Cortex of kidney (tissue), 1 donor: Measurements from ENCODE around the gene KRT24.
"Not testable (repeated sequence)": the region's sequence is repeated elsewhere in the genome, so short reads cannot be mapped to it uniquely, and the experiment has no call there.

Source experiments
- DNase-seq: peaks from one replicate; lab custom pipeline; 2025; lab: John Stamatoyannopoulos, UW

The KRT24 gene

GRCh38 chr17:40703652-40704051 is at the start of gene KRT24:
Gene KRT24 (minus strand): TSS chr17:40703752. CDS start chr17:40703693, 59 bp downstream.
- DNase-seq: no peak

DNA sequence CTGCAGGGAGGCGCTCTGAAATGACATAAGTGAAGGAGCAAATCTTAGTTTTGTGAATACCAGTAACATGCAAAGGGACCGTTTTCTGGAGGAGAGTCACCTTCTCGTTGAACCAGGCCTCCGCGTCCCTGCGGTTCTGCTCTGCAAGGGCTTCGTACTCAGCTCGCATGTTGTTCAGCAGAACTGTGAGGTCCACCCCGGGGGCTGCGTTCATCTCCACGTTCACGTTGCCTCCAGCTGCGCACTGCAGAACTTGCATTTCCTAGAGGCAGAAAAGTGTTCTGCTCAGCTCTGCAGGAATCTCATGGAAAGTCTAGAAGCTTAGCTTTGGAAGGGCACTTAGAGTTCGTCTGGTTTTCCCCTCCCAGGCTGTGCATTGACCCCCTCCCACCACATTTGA is 47.5 kb upstream of the KRT24 start:
- DNase-seq: no peak

- no peak for DNase-seq
Observed at GRCh38 chr17:40750391-40750790, 46.8 kb upstream of the KRT24 start.

GRCh38 chr17:40748666-40749065 is 45.1 kb upstream of the KRT24 start:
- DNase-seq: not testable (repeated sequence)

DNA sequence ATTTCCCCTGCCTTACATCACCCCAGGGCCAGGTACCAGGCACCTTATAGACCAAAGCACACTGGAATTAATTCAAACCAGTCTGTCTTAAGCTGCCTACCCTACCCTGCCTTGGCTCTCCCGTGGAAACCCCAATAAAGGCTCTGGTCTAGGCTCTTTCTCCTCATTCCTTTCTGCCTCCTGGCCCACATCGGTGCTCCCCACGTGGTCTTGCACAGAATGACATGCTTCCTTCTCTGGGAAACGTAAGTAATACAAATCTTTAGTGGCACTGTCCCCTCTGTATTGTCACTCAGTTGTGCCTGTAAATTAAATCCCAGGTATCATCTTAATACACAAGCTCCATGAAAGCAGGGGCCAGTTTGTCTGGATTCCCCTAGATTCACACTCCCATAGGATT is 35.0 kb upstream of the KRT24 start:
- DNase-seq: no peak

DNA sequence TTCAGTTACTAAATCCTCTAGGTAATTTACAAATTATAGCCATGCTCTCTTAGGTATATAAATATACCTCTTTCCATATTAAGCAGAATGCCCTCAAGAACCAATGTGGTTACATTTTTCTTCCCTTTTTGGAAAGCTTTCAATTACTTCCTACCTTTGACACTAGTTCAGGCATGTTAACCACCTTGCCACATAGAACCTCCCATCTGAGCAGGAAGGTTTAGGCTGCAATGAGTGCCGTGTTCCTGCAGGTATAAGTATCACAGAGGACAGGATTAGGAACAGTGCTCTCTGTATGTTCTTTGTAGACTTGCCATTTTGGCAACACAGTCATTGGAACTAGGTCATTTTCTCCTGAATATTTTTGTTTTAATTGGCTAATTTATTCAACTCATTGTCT is 31.5 kb upstream of the KRT24 start:
- no peak for DNase-seq

- DNase-seq: no peak
Observed at GRCh38 chr17:40734018-40734417, 30.5 kb upstream of the KRT24 start.

GRCh38 chr17:40730970-40731369 is 27.4 kb upstream of the KRT24 start:
- no peak for DNase-seq

- DNase-seq: no peak
Observed at GRCh38 chr17:40727447-40728231, 24.1 kb upstream of the KRT24 start.

DNA sequence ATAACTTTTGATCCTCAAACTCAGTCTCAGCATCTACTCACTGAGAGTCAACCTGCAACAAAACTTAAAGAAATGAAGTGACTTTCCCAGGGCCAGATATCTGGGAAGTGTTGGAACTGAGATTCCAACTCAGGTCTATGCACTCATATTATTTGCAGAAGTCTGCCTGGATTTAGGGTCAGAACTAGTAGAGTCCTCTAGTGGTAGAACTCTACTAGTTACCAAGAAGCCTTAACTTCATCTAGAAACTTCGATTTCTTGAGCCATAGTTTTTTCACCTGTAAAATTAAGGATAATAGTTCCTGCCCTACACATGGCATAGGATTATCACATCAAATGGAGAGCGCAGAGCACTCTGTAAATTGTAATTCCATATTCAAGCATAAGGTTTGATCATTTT is 23.4 kb upstream of the KRT24 start:
- DNase-seq: no peak

DNA sequence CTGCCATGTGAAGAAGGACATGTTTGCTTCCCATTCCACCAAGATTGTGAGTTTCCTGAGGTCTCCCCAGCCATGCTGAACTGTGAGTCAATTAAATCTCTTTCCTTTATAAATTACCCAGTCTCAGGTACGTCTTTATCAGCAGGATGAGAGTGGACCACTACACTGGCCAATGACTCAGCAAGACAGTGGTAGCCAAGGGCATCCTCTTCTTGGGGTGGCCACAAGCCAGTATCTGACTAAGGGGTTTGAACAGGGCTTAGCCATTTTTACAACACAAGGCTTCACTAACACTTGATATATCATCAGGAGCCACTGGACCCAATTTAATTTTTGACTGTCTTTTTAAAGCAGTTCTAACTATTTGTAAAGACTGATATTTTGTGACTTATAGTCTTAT is 21.1 kb upstream of the KRT24 start:
- DNase-seq: no peak

DNA sequence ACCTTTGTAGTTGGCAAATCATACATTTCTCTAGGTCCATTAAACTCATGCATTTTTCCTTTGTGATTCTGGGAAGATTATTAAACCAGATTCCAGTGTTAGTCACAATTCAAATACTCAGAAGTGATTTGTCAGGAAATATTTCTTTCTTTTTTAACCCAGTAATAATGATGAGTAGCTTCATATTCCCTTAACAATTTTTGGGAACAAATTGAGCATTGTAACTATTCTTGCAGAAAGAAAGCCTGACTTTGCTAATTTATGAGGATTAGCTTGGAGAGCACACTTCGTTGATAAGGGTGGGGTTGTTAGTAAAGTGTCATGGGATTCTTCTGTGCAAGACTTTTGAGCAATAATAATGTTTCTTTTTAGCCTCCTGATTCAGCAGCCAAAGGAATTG is 18.7 kb upstream of the KRT24 start:
- no peak for DNase-seq

DNA sequence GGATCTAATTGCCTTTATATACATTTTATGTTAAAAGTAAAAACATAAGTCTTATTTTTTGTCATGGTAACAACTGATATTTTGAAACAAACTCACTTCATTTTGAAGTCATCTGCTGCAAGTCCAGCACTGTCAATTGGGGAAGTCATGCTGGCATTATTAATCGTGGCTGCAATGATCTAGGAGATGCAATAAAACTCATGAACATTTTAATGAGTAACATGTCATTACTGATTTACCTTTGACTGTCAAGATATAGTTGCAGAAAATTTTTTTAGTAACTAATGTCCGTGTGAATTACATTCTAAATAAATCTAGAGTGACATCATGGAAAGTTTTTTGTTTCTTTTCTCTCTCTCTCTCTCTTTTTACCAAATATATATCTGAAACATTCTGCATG is 17.3 kb upstream of the KRT24 start:
- DNase-seq: no peak

- DNase-seq: no peak
Observed at GRCh38 chr17:40718930-40719329, 15.4 kb upstream of the KRT24 start.

DNA sequence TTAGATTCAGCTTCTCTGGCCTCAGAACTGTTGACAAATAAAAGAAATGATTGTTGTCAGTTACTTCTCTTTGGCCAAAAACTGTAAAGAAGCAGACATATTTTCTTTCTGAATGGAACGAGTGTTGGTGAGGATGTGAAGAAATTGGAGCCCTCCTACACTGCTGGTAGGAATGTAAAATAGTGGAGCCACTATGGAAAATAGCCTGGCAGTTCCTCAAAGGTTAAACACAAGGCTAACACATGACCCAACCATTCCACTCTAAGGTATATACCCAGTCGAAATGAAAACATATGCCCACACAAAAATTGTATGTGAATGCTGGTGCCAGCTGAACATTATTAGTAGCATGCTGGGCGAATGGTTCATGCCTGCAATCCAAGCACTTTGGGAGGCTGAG is 14.2 kb upstream of the KRT24 start:
- DNase-seq: no peak

DNA sequence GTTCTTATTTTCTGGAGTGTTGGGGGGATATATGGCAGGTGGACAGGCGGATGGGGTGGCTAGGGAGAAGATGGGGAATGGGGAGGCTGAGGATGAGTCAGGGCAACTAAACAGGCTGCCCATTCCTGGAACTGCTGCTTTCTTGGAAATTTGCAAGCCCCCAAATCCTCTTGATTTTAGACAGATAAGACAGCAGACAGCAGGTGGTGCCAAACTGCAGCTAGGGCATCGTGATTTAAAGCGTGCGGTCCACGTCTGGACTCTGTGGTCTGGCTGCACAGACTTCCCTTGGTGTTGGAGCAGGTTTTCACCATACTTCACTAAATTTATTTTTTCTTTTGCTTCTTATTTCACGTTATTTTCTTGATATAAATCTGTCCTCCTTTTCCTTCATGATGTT is 10.9 kb upstream of the KRT24 start:
- no peak for DNase-seq

GRCh38 chr17:40707745-40708144 is 4.2 kb upstream of the KRT24 start:
- DNase-seq: no peak

DNA sequence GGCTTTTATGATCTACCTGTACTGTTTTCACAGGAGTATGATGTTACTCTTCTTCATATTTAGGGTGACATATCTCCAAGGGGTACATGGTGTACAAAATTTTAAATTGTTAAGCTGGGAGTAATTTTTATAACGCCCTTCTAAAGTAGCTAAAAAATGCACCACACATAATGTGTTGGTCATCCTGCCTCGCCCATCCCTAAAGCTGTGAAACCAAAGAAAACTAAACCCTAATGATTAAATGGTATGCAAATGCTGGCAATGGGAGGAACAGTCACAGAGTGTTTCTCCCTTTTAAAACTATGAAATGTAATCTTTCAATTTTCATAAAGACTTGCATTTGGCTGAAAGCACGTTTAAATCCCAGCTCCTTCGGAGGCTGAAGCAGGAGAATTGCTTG is 2.0 kb upstream of the KRT24 start:
- no peak for DNase-seq

- DNase-seq: no peak
Observed at GRCh38 chr17:40702271-40702670, 1.3 kb downstream of the KRT24 start.

GRCh38 chr17:40699853-40700252 is 3.7 kb downstream of the KRT24 start:
- DNase-seq: no peak

- no peak for DNase-seq
Observed at GRCh38 chr17:40699371-40699770, 4.2 kb downstream of the KRT24 start.

DNA sequence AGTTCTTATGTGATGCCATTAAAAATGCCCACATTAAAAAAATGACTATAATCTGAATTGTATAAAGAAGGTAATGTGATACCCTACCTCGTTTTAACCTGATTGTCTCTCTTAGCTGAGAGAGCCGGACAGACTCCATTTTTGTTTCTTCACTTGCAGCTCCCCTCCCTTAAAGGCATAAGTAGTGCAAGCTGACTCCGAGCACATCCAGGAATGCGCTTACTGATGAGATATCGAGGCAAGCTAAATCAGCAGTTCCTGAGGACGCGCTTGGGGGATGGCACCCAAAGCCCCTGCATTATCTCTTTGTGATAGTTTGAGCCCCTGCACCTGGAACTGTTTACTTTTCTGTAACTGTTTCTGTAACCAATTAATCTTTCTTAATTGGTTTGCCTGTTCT is 6.3 kb downstream of the KRT24 start:
- no peak for DNase-seq

DNA sequence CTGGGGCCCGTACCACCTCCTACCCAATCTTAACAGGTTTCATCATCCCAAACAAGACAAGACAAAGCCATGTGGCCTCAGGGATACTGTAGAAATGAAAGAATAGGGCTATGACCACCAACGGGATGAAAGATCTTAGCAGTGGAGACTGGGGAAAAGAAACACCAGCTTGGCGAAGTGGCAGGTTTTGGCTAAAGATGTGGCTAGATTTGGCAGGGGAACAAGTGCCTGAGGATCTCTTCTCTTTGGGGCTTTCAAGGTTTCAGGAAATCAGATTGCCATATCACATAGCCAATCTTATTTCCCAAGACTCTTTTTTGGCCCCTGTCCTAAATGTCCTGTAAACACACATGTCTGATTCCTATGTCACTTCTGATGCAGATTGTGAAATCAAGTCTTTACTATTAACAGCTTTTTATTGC is 6.9 kb downstream of the KRT24 start:
- no peak for DNase-seq

- no peak for DNase-seq
Observed at GRCh38 chr17:40695874-40696472, 7.6 kb downstream of the KRT24 start.
